ENCODE results near the gene MACROH2A1. TPM values are rescaled to one million over a fixed set of nuclear protein-coding genes. Genes with fewer than 3 reads are reported as not detected.

Gene MACROH2A1
- total and polyA plus RNA-seq, 7 experiments from 2014 or later, result 109 to 288 (median 133) TPM

DNA sequence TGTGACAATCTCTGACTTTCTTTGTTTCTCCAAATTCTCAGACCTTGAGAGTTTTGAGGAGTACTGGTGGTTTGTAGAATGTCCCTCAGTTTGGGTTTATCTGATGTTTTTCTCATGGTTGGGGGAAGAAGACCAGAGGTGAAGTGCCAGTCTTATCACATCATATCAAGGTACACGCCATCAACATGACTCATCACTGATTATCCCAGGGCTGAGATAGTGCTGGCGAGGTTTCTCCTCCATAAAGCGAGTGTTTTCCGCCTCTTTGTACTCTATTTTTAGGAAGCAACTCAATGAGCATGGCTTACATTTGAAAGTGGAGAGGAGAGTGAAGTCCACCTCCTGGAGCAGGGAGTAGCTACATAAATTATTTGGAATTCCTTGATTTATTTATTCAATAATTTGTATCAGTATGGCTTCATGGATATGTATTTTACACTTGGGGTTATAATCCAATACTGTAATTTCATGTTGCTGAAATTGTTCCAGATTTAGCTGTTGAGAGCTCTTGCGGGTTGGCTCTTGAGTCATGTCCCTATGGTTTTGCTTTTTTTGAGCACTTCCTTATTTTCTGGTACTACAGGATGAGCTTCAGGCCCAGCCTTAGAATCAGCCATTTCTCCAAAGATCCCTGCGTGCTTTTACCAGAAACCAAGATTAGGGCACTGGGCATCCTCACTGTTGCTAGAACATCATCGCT is 24.3 kb upstream of the MACROH2A1 start:
- POLR2A ChIA-PET, result no interaction called here
- H3K27ac Mint-ChIP-seq, result no peak overlapping the region

DNA sequence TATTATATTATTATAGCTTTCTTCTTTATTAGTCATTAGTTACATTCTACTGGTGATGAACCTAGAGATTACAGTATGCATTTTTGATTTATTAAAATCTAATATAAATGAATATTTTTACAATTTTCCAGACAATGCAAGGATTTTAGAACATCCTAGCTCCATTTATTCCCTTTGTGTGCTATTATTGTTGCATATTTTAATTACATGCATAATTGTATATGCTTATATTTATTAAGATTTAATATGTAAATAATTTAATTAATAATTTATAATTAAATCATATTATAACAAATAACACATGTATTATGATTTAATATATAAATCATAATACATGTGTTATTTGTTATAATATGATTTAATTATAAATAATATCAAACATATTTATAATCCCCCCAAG is 23.4 kb upstream of the MACROH2A1 start:
- H3K27me3 Mint-ChIP-seq, result peaks cover 23 to 52% (median 47%) of the 10 kb centered on the region in 5 donors

More for the DNA sequence above, 24.3 kb upstream of the MACROH2A1 start:
- H3K4me1 Mint-ChIP-seq, result peaks cover 0 to 28% (median 6%) of the 10 kb centered on the region in 7 donors
- H3K9me3 Mint-ChIP-seq, result peaks cover 0 to 27% (median 10%) of the 10 kb centered on the region in 11 donors
- H3K27me3 ChIP-seq (ENCODE audit: control insufficient read depth in 2 of 2, insufficient read depth in 2 of 2, low read length in 2 of 2), result no peaks in the 10 kb centered on the region
- CTCF ChIA-PET, result interaction anchor here (1.0 kb wide), 1 partner anchor 63 kb away, joined by 3 read pairs; no protein-coding TSS in a partner anchor
- no peaks in the 10 kb centered on the region for H3K36me3 ChIP-seq (ENCODE audit: control insufficient read depth in 2 of 3, insufficient read depth in 3 of 3, low read length in 3 of 3)
- peaks cover 20 to 44% (median 38%) of the 10 kb centered on the region in 5 donors for H3K27me3 Mint-ChIP-seq
- intact Hi-C loops (cut with micrococcal nuclease), result no loop called here
- H3K4me3 Mint-ChIP-seq, result no peak overlapping the region
- H3K36me3 Mint-ChIP-seq, result peaks cover 0 to 8% (median 0%) of the 10 kb centered on the region in 5 donors
- ATAC-seq, result peak; percentile 75
- no peak overlapping the region for H3K4me3 ChIP-seq (ENCODE audit: low read length)
- H3K27ac ChIP-seq (ENCODE audit: low read depth, low read length), result no peak overlapping the region
- peaks cover 0 to 6% of the 10 kb centered on the region in 2 donors for H3K4me1 ChIP-seq (ENCODE audit: control insufficient read depth in 2 of 2, insufficient read depth in 2 of 2, low read length in 2 of 2)
- H3K9me3 ChIP-seq (ENCODE audit: control insufficient read depth in 2 of 3, low read length in 3 of 3), result no peaks in the 10 kb centered on the region
- DNase-seq, result no peak

DNA sequence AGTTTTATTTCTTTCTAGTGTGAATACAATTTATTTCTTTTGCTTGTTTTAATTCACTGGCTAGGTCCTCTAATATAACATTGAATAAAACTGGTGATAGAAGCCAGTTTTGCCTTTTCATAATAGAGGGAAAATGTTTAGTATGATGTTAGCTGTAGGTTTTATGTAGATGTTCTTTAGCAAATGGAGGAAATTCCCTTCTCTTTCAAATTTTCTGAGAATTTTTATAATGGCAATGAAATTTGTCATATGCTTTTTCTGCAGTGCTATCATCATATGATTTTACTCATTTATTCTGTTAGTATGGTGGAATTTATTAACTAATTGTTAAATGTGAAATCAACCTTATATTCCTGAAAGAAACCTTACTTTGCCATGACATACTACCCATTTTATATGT is 18.1 kb upstream of the MACROH2A1 start:
- ChIA-PET CTCF (no interaction called here), POLR2A (interaction anchor here (0.8 kb wide), 1 partner anchor 17 kb away, joined by 3 read pairs; no protein-coding TSS in a partner anchor)
- ATAC-seq (no peak), DNase-seq (no peak)
- H3K9me3 ChIP-seq (ENCODE audit: control insufficient read depth in 2 of 3, low read length in 3 of 3), result no peaks in the 10 kb centered on the region
- no peak overlapping the region for H3K4me3 ChIP-seq (ENCODE audit: low read length)
- no peaks in the 10 kb centered on the region for H3K27me3 ChIP-seq (ENCODE audit: control insufficient read depth in 2 of 2, insufficient read depth in 2 of 2, low read length in 2 of 2)
- intact Hi-C loops (cut with micrococcal nuclease), result no loop called here
- no peak overlapping the region for H3K27ac ChIP-seq (ENCODE audit: low read depth, low read length)
- H3K27me3 Mint-ChIP-seq, result peaks cover 28 to 80% (median 41%) of the 10 kb centered on the region in 5 donors
- H3K4me3 Mint-ChIP-seq, result no peak overlapping the region
- H3K9me3 Mint-ChIP-seq, result peaks cover 0 to 24% (median 10%) of the 10 kb centered on the region in 11 donors
- H3K4me1 ChIP-seq (ENCODE audit: control insufficient read depth in 2 of 2, insufficient read depth in 2 of 2, low read length in 2 of 2), result no peaks in the 10 kb centered on the region
- peaks cover 0 to 8% (median 0%) of the 10 kb centered on the region in 5 donors for H3K36me3 Mint-ChIP-seq
- H3K36me3 ChIP-seq (ENCODE audit: control insufficient read depth in 2 of 3, insufficient read depth in 3 of 3, low read length in 3 of 3), result no peaks in the 10 kb centered on the region
- H3K4me1 Mint-ChIP-seq, result no peaks in the 10 kb centered on the region
- H3K27ac Mint-ChIP-seq, result no peak overlapping the region

More for the DNA sequence above, 23.4 kb upstream of the MACROH2A1 start:
- H3K27ac Mint-ChIP-seq, result no peak overlapping the region
- H3K9me3 Mint-ChIP-seq, result peaks cover 0 to 24% (median 10%) of the 10 kb centered on the region in 11 donors
- ChIA-PET POLR2A (no interaction called here), CTCF (no interaction called here)
- ATAC-seq (no peak), DNase-seq (no peak)
- H3K4me1 ChIP-seq (ENCODE audit: control insufficient read depth in 2 of 2, insufficient read depth in 2 of 2, low read length in 2 of 2), result peaks cover 0 to 6% of the 10 kb centered on the region in 2 donors
- H3K9me3 ChIP-seq (ENCODE audit: control insufficient read depth in 2 of 3, low read length in 3 of 3), result no peaks in the 10 kb centered on the region
- H3K27me3 ChIP-seq (ENCODE audit: control insufficient read depth in 2 of 2, insufficient read depth in 2 of 2, low read length in 2 of 2), result no peaks in the 10 kb centered on the region
- peaks cover 0 to 28% (median 6%) of the 10 kb centered on the region in 7 donors for H3K4me1 Mint-ChIP-seq
- peaks cover 0 to 8% (median 0%) of the 10 kb centered on the region in 5 donors for H3K36me3 Mint-ChIP-seq
- H3K36me3 ChIP-seq (ENCODE audit: control insufficient read depth in 2 of 3, insufficient read depth in 3 of 3, low read length in 3 of 3), result no peaks in the 10 kb centered on the region
- intact Hi-C loops (cut with micrococcal nuclease), result no loop called here
- H3K4me3 ChIP-seq (ENCODE audit: low read length), result no peak overlapping the region
- H3K27ac ChIP-seq (ENCODE audit: low read depth, low read length), result no peak overlapping the region
- H3K4me3 Mint-ChIP-seq, result no peak overlapping the region

DNA sequence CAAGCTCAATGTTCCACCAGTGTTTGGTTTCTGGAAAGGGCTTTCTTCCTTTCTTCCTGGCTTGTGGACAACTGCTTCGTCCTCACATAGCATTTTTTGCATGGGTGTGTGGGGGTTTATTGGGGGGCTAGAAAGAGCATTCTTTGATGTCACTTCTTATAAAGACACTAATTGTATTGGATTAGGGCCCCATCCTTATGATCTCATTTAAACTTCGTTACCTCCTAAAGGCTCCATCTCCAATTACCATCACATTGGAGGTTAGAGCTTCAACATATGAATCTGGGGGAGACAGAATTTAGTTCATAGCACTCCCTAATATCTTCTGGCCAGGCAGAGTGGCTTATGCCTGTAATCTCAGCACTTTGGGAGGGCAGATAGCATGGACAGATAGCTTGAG is 6.1 kb upstream of the MACROH2A1 start:
- H3K4me3 Mint-ChIP-seq, result no peak overlapping the region
- intact Hi-C loops (cut with micrococcal nuclease), result no loop called here
- ChIA-PET POLR2A (no interaction called here), CTCF (no interaction called here)
- peaks cover 0 to 11% (median 4%) of the 10 kb centered on the region in 11 donors for H3K9me3 Mint-ChIP-seq
- Histone ChIP-seq H3K4me1 (ENCODE audit: control insufficient read depth in 2 of 2, insufficient read depth in 2 of 2, low read length in 2 of 2) (no peaks in the 10 kb centered on the region), H3K4me3 (ENCODE audit: low read length) (no peak overlapping the region), H3K36me3 (ENCODE audit: control insufficient read depth in 2 of 3, insufficient read depth in 3 of 3, low read length in 3 of 3) (no peaks in the 10 kb centered on the region), H3K27ac (ENCODE audit: low read depth, low read length) (no peak overlapping the region), H3K27me3 (ENCODE audit: control insufficient read depth in 2 of 2, insufficient read depth in 2 of 2, low read length in 2 of 2) (no peaks in the 10 kb centered on the region), H3K9me3 (ENCODE audit: control insufficient read depth in 2 of 3, low read length in 3 of 3) (peaks cover 0 to 5% (median 0%) of the 10 kb centered on the region in 3 experiments)
- no peak for ATAC-seq
- DNase-seq, result no peak
- H3K4me1 Mint-ChIP-seq, result peaks cover 0 to 10% (median 3%) of the 10 kb centered on the region in 7 donors
- no peak overlapping the region for H3K27ac Mint-ChIP-seq
- peaks cover 0 to 6% (median 0%) of the 10 kb centered on the region in 5 donors for H3K36me3 Mint-ChIP-seq
- peaks cover 0 to 46% (median 7%) of the 10 kb centered on the region in 5 donors for H3K27me3 Mint-ChIP-seq

DNA sequence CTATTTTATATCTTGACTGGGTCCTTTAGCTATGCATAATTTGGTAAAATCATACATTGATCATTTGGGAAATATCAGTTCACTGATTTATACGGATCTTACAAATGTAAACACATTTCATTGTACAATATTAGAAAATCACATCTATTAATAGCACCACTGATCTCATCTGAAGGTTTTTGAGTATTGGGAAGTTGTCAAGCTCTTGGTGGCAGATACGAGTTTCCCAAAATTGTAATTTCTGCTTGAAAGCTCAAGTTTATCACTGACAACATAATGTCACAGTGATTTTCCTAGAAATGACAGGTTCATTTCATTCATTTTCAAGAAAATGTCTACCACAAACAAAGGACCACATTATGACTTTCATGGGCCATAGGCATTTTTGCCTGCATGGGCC is 3.0 kb upstream of the MACROH2A1 start:
- H3K36me3 Mint-ChIP-seq, result peaks cover 0 to 14% (median 0%) of the 10 kb centered on the region in 5 donors
- no peak overlapping the region for H3K27ac Mint-ChIP-seq
- H3K36me3 ChIP-seq (ENCODE audit: control insufficient read depth in 2 of 3, insufficient read depth in 3 of 3, low read length in 3 of 3), result no peaks in the 10 kb centered on the region
- CTCF ChIA-PET, result interaction anchor here (1.5 kb wide), 1 partner anchor 24 kb away, joined by 4 read pairs; no protein-coding TSS in a partner anchor
- peaks cover 14 to 16% of the 10 kb centered on the region in 2 donors for H3K4me1 ChIP-seq (ENCODE audit: control insufficient read depth in 2 of 2, insufficient read depth in 2 of 2, low read length in 2 of 2)
- H3K4me3 ChIP-seq (ENCODE audit: low read length), result no peak overlapping the region
- no peaks in the 10 kb centered on the region for H3K27me3 ChIP-seq (ENCODE audit: control insufficient read depth in 2 of 2, insufficient read depth in 2 of 2, low read length in 2 of 2)
- intact Hi-C loops (cut with micrococcal nuclease), result no loop called here
- POLR2A ChIA-PET, result no interaction called here
- H3K9me3 Mint-ChIP-seq, result peaks cover 0 to 6% (median 2%) of the 10 kb centered on the region in 11 donors
- ATAC-seq (no peak), DNase-seq (no peak)
- peaks cover 0 to 5% (median 0%) of the 10 kb centered on the region in 3 experiments for H3K9me3 ChIP-seq (ENCODE audit: control insufficient read depth in 2 of 3, low read length in 3 of 3)
- peak overlapping the region in 1 of 10 donors; percentile 2 for H3K4me3 Mint-ChIP-seq
- peaks cover 7 to 30% (median 22%) of the 10 kb centered on the region in 7 donors for H3K4me1 Mint-ChIP-seq
- no peak overlapping the region for H3K27ac ChIP-seq (ENCODE audit: low read depth, low read length)
- H3K27me3 Mint-ChIP-seq, result peaks cover 0 to 36% (median 0%) of the 10 kb centered on the region in 5 donors

DNA sequence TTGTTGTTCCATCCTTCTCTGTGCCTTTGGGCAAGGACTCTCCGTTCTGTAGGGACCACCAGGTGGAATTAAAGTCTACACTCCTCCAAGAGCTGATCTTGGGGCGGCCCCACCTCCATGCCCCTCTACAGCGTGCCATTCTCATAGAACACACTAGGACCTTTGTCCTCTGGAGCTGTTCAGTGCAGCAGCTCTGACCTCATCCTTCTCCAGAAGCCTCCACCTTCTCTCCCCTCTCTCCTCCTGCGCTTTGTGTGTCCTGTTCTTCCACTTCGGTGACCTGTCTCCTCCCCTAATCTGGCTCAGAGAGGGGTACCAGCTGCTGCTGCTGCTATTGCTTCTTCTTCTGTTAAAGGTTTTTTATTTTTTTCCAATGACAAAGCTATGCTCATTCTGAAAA is 1.8 kb upstream of the MACROH2A1 start:
- Mint-ChIP-seq H3K4me1 (peaks cover 14 to 39% (median 34%) of the 10 kb centered on the region in 7 donors), H3K9me3 (peaks cover 0 to 6% (median 2%) of the 10 kb centered on the region in 11 donors), H3K4me3 (peak overlapping the region in 8 of 10 donors; percentile 46 to 92 (median 88)), H3K27ac (peak overlapping the region in 6 of 9 donors; percentile 22 to 84 (median 64)), H3K27me3 (peaks cover 0 to 25% (median 0%) of the 10 kb centered on the region in 5 donors), H3K36me3 (peaks cover 0 to 14% (median 0%) of the 10 kb centered on the region in 5 donors)
- ATAC-seq (no peak), DNase-seq (no peak)
- intact Hi-C loops (cut with micrococcal nuclease), result no loop called here
- no peaks in the 10 kb centered on the region for H3K27me3 ChIP-seq (ENCODE audit: control insufficient read depth in 2 of 2, insufficient read depth in 2 of 2, low read length in 2 of 2)
- CTCF ChIA-PET, result no interaction called here
- H3K9me3 ChIP-seq (ENCODE audit: control insufficient read depth in 2 of 3, low read length in 3 of 3), result peaks cover 0 to 5% (median 0%) of the 10 kb centered on the region in 3 experiments
- H3K27ac ChIP-seq (ENCODE audit: low read depth, low read length), result no peak overlapping the region
- H3K4me1 ChIP-seq (ENCODE audit: control insufficient read depth in 2 of 2, insufficient read depth in 2 of 2, low read length in 2 of 2), result peaks cover 17 to 22% of the 10 kb centered on the region in 2 donors
- no peak overlapping the region for H3K4me3 ChIP-seq (ENCODE audit: low read length)
- POLR2A ChIA-PET, result interaction anchor here (0.8 kb wide), 1 partner anchor 16 kb away, joined by 3 read pairs; no protein-coding TSS in a partner anchor
- H3K36me3 ChIP-seq (ENCODE audit: control insufficient read depth in 2 of 3, insufficient read depth in 3 of 3, low read length in 3 of 3), result no peaks in the 10 kb centered on the region

All from naive thymus-derived CD4-positive, alpha-beta T cell (primary cell).